HG02759 (cell line): ENCODE results near the gene ZDHHC16.

Experiments
- ATAC-seq: cut with Tn5 transposase; IDR thresholded peaks from one replicate; pipeline ENCODE4 v1.9.1; 2021; ENCODE audit warnings: mild to moderate bottlenecking, moderate library complexity; ENCODE audit not compliant: unreplicated experiment

The ZDHHC16 gene

DNA sequence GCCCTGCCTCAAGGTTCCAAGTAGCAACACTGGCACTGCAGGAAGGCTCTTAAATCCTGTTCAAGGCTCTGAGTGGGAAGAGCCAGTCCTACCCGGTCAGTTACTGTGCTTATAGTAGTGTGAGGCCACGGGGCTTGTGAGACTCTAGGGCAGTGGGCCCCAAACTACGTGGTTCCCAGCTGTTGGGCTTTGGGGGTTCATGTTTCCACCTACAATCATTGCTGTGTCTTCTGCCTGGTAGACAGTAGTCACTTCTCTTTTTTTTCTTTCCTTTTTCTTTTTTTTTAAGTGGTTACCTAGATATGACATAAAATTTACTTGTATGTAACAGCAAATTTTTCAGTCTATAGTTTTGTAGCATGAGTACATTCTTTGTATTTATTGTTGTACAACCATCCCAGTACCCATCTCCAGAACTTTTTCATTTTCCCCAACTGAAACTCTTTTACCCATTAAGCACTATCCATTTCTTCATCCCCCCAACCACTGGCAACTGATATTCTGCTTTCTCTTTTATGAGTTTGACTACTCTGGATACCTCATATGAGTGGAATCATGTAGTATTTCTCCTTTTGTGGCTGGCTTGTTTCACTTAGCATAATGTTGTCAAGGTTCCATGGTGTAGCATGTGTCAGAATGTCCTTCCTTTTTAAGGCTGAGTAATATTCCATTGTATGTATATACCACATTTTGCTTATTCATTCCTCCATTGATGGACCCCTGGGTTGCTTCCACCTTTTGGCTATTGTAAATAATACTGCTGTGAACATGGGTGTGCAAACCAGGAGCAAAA, 60.4 kb downstream of the ZDHHC16 start:
- no peak for ATAC-seq
